ENCODE measurements around the gene PREX1. TPM values are rescaled to one million over a fixed set of nuclear protein-coding genes. Genes with fewer than 3 reads are reported as not detected.

PREX1 gene
- total RNA-seq, 1 donor: 57.4 TPM

DNA sequence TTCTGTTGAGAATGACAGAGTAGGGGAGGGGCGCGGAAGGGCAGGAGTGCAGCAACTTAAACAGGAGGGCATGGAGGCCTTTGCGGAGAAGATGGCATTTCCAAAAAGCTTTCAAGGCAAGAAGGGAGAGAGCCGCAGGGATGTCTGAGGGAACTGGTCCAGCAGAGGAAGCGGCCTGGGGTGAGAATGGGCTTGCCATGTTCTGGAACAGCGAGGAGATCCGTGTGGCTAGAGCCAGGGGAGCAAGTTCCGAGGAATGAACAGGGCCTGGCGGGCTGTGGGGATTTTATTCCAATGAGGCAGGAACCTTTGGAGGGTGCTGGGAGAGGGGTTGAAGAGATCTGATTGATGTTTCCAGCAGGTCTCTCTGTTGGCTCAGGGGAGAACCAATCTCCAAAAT is 86.1 kb downstream of the PREX1 start:
- DNase-seq (ENCODE audit: low read depth): no peak
- no peak overlapping the region for H3K4me3 ChIP-seq (ENCODE audit: low read depth, low read length)
- no peak for TF ChIP-seq CTCF (IDR thresholded peaks at IDR 0.05; ENCODE audit: insufficient read depth, low read depth, low read length)

GRCh38 chr20:48740712-48741111 is 87.1 kb downstream of the PREX1 start:
- TF ChIP-seq CTCF (IDR thresholded peaks at IDR 0.05; ENCODE audit: insufficient read depth, low read depth, low read length): no peak
- no peak overlapping the region for H3K4me3 ChIP-seq (ENCODE audit: low read depth, low read length)
- no peak for DNase-seq (ENCODE audit: low read depth)

GRCh38 chr20:48740292-48740649 is 87.5 kb downstream of the PREX1 start:
- DNase-seq (ENCODE audit: low read depth): no peak
- TF ChIP-seq CTCF (IDR thresholded peaks at IDR 0.05; ENCODE audit: insufficient read depth, low read depth, low read length): no peak
- no peak overlapping the region for H3K4me3 ChIP-seq (ENCODE audit: low read depth, low read length)

- no peak for TF ChIP-seq CTCF (IDR thresholded peaks at IDR 0.05; ENCODE audit: insufficient read depth, low read depth, low read length)
- DNase-seq (ENCODE audit: low read depth): no peak
- H3K4me3 ChIP-seq (ENCODE audit: low read depth, low read length): no peak overlapping the region
Measured at GRCh38 chr20:48739395-48740291, 88.2 kb downstream of the PREX1 start.

- DNase-seq (ENCODE audit: low read depth): no peak
Measured at GRCh38 chr20:48738399-48739304, 89.1 kb downstream of the PREX1 start.

GRCh38 chr20:48738094-48738398 is 89.8 kb downstream of the PREX1 start:
- H3K4me3 ChIP-seq (ENCODE audit: low read depth, low read length): no peak overlapping the region
- TF ChIP-seq CTCF (IDR thresholded peaks at IDR 0.05; ENCODE audit: insufficient read depth, low read depth, low read length): no peak
- no peak for DNase-seq (ENCODE audit: low read depth)

More at GRCh38 chr20:48738399-48739304, 89.1 kb downstream of the PREX1 start:
- no peak overlapping the region for H3K4me3 ChIP-seq (ENCODE audit: low read depth, low read length)
- no peak for TF ChIP-seq CTCF (IDR thresholded peaks at IDR 0.05; ENCODE audit: insufficient read depth, low read depth, low read length)
